Choroid plexus epithelial cell (primary cell): ENCODE data around the gene FMNL2.

Experiments
- DNase-seq: peaks from one replicate; pipeline ENCODE4 v3.0.0-alpha.2; 2010; ENCODE audit warnings: low read depth
- H3K4me3 ChIP-seq: 2 replicates; pipeline ENCODE4 v1.5.1; 2011; ENCODE audit warnings: low read depth, mild to moderate bottlenecking, control low read depth, low read length, moderate library complexity
- TF ChIP-seq, protein P1 (sequence below): conservative IDR thresholded peaks from 2 replicates; pipeline ENCODE4 v1.5.1; 2011; ENCODE audit warnings: low read depth, mild to moderate bottlenecking, control low read depth, inconsistent platforms, low read length, moderate library complexity

Gene FMNL2

DNA sequence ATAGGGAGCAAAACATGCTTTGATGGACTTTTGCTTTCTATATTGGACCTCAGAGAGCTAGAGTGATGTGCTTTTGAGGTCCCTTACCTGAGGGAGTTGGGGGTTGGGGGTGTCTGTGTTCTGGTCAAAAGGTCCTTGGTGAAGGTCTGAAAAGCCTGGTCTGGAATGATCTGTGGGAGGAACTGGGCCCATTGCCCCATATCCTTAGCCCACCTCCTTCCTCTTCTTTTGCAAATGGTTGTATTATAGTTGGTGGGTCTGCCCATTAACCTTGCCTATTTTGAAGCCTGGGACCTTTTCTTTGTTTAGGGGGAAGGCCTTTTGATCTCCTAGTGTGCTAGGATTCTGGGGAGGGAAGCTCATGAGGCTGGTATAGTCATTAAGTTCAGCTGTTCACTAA, 88.7 kb downstream of the FMNL2 start:
- no peak for DNase-seq
- H3K4me3 ChIP-seq, result no peak overlapping the region
- TF ChIP-seq, protein P1, sequence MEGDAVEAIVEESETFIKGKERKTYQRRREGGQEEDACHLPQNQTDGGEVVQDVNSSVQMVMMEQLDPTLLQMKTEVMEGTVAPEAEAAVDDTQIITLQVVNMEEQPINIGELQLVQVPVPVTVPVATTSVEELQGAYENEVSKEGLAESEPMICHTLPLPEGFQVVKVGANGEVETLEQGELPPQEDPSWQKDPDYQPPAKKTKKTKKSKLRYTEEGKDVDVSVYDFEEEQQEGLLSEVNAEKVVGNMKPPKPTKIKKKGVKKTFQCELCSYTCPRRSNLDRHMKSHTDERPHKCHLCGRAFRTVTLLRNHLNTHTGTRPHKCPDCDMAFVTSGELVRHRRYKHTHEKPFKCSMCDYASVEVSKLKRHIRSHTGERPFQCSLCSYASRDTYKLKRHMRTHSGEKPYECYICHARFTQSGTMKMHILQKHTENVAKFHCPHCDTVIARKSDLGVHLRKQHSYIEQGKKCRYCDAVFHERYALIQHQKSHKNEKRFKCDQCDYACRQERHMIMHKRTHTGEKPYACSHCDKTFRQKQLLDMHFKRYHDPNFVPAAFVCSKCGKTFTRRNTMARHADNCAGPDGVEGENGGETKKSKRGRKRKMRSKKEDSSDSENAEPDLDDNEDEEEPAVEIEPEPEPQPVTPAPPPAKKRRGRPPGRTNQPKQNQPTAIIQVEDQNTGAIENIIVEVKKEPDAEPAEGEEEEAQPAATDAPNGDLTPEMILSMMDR, result no peak

DNA sequence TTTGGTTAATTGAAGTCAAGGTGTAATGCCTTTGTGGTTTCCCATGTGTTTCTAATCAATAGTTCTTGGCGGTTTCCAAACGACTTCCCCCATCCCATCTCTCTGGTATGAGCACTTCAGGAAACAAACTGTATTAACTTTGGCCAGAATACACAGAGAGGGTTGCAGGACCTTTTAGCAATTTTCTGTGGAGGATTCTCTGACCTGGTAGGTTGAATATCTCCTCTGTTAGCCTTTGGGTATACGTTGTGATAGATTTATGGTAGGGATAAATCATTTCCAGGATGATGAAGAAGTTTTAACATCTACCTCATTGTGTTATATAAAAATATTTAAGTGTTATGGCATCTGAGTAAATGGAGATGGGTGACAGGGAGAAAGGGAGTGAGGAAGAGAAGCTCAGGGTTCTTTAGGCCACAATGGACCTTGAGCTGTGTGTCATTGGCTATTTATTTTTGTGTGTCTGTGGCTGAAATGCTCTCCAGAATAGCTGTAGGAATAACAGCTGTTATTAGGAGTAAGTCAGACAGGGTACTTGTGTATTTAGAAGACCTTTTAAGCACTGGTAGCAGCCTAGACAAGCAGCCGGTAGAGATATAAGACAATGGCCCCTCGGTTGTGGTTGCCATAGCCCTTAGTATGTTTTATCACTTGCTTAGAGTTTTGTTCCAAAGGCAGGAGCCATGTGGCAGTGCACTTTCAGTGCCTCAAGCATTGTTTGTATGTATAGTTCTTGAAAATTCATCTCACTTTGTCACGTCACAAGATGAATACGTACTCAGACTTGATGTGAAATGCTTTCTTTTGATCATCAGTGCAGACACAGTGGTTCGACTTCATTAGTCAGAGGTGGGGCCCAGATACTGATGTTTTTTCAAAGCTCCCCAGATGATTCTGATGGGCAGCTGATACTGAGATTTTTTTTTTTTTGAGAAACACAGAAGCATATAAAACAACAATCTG, 91.1 kb downstream of the FMNL2 start:
- TF ChIP-seq, protein P1, result no peak
- DNase-seq, result peak; percentile 68
- H3K4me3 ChIP-seq, result no peak overlapping the region

DNA sequence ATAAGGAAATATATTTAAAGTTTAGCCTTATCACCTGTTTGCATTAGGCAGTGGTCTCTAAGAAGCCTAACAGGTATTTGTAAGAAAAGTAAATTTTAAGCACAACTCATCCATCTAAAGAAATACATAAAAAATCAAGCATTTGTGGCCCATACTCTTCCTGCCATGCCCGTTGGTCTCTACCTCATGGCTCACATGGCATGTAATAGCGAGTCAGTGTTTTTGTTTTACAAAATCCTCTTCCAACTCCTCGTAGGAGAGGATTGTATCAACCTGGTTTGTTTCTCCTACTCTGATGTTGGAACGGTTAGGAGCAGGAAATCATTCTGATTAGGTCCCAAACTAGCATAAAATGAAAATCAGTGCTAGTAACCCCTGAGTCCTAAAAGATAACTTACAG, 91.8 kb downstream of the FMNL2 start:
- no peak overlapping the region for H3K4me3 ChIP-seq
- TF ChIP-seq, protein P1, result no peak
- peak; percentile 48 for DNase-seq

DNA sequence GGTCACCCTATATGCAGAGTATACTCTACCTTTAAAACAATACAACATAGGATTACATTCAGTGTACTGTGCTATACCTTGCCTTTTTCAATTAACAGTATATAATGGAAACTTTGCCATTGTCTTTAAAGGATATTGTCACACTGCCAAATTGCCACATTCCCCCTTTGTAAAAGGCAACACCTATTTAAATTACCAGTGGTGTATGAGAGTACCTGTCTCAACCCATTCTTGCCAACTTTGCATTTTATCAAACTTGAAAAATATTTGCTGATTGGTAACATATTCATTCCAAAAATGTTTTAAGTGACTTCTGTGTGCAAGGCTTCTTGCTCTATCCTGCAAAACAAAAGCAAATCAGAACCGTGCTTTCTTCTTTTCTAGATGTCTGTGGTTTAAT, 92.9 kb downstream of the FMNL2 start:
- TF ChIP-seq, protein P1, result no peak
- no peak for DNase-seq
- no peak overlapping the region for H3K4me3 ChIP-seq

DNA sequence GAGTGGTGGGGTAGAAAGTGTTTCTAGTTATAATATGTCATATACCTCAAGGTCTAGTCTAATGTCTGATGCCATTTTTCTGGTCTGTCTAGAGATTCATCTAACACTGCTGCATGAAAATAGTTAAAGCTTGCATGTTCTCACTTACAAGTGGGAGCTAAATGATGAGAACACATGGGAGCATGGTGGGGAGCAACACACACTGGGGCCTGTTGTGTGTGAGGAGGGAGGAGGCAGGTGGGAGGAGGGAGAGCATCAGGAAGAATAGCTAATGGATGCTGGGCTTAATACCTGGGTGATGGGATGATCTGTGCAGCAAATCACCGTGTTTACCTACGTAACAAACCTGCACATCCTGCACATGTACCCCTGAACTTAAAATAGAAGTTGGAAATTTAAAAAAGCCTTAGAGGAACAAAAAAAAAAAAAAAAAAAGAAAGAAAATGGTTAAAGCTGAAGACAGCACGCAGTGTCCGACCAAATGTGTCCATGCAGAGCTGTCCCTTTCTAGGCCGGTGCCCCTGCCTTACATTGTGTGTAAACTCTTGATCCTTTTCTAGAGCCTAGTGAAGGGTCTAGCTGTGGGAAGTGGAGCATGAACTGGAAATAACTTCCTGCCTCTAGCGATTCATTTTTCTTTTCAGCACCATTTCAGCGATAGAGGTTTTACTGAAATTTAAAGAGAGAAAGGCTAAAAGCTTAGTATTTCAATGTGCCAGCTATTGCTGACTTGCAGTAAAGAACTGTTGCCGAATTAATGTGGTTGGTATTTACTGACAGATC, 94.0 kb downstream of the FMNL2 start:
- no peak for DNase-seq
- no peak overlapping the region for H3K4me3 ChIP-seq
- TF ChIP-seq, protein P1, result no peak

DNA sequence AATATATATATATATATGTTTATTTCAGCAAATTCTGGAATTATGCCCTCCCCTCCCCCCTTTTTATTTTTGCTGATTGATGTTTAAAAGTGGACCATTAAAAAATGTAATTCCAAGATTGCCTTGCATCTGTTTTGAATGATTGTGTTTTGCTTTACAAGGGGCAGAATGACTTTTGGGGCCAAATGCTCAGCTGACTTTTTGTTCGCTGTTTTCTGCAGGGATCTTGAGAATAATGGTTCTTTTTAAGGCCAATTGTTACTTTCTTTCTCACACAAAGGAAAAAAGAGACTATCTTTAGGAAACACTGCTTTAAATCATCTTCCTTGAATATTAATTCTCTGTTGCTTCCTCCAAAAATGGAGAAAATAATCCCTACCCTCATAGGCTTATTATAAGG, 95.9 kb downstream of the FMNL2 start:
- no peak overlapping the region for H3K4me3 ChIP-seq
- TF ChIP-seq, protein P1, result no peak
- no peak for DNase-seq
